GM21390 (cell line): ENCODE measurements around the gene KLHL25.

Experiments
- ATAC-seq: cut with Tn5 transposase; IDR thresholded peaks from one replicate; pipeline ENCODE4 v1.9.1; 2021; ENCODE audit not compliant: unreplicated experiment

The KLHL25 gene

DNA sequence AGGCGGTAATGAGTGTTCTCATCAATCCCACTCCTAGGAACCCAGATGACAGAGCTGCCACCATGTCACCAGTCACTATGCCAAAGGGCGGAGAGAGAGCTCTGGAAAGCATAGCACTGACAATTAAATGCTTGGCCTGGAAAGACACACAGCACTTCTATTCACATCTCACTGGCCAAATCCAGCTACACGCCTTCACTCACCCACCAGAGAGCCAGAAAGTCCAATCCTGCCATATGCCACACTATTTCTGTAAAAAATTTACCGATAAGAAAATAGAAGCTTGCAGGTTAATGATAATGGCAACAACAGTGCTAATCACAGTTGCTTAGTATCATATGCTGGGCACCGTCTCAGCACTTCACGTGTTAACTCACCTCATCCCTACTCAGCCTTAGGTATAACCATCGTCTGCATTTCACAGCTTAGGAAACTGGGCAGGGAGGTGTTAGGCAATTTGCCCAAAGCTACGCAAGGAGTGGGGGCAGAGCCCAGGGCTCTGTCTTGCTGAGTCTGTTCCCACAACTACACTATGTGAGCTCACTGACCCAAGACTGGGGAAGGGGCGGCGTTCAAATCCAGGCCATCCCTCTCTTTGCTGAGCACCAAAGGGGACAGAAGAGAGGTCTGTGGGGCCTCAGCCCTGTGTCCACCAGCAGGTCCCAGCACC is 16.5 kb downstream of the KLHL25 start:
- ATAC-seq = no peak

DNA sequence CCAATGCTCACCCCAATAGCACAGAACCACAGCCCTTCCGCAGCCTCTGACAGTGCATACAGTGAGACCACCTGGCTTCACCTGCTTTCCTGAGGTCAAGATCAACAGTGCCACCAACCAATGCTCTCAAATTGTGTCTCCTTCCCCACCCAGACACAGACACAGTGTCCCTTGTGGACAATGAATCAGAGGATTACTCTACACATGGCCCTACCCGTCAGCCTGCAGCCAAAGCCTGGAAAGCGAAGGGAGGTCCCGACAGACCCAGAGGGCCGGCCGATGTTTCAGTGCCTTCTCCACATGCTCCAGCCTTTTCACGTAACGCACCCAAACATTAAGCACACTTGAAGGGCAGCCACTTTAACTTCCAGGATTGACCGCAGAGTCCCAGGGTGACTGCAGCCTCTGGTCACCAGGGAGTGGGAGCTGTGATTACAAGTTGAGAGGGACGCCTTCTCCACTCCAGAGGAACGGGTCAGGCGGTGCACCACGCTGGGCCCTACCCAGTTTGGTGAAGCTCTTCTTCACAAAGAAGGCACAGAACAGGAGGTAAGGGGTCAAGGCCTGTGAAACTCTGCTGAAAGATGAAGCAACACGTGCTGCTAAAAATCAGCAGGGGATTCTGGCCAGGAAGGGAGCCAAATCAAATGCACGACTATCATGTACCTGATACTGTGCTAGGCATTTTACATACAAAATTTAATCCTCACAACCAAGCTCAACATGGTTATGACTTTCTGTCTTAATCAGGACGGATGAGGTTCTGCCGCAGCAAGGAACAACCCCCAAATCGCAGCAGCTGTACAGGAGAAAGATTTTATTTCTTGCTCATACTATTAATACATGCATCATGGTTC is 17.2 kb downstream of the KLHL25 start:
- ATAC-seq = no peak

DNA sequence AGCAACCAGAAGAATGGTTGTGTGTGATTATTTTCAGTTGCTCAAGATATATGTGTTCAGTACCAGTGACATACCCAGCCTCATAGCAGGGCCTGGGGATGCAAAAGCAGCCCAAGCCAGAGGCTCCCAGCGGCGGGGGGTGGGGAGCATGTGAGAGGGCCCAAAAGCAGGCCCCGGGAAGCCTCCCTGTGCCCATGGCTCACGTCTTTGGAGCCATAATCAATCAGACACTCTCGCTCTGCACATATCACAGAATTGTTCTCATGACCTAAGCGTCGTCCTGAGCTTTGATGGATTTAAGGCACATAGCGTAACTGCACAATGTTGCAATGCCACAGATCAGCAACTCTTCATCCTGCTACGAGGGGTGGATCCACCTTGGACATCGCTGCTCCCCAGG is 20.8 kb downstream of the KLHL25 start:
- no peak for ATAC-seq

DNA sequence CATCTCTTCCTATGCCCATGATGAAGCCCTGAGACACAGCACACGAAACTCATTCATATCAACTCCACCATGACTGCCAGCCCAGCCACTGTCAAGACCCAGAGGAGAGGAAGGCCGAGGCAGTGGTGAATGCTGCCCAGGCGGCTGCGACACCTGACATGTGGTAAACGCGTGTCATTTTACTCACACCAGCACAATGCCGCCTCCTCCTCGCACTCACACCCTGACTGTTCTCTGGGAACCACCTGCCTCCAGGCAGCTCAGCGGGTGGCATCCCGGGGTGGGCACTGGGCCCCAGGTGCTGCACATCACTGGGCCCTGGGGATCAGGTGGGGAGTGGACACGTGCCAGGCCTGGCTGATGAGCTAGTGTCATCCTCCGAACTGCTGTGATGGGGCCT is 21.5 kb downstream of the KLHL25 start:
- no peak for ATAC-seq

DNA sequence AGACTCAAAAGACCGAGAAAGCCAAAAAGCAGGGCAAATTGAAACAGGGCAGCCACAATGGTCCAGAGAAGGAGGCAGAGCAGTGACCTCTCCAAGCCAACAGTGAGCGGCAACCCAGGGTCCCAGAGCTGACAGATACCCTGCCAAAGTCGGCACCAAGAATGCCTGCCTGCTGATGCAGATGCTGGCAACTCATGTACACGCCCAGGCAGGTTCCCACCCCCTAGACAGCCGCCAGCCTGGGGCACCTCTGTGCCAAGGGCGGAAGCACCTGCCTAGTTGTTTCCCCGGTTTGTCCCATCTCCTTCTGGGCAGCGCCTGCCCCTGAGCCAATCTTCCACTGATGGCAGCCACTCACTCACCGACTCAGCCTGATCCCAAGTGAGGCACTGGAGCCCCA is 22.1 kb downstream of the KLHL25 start:
- no peak for ATAC-seq

DNA sequence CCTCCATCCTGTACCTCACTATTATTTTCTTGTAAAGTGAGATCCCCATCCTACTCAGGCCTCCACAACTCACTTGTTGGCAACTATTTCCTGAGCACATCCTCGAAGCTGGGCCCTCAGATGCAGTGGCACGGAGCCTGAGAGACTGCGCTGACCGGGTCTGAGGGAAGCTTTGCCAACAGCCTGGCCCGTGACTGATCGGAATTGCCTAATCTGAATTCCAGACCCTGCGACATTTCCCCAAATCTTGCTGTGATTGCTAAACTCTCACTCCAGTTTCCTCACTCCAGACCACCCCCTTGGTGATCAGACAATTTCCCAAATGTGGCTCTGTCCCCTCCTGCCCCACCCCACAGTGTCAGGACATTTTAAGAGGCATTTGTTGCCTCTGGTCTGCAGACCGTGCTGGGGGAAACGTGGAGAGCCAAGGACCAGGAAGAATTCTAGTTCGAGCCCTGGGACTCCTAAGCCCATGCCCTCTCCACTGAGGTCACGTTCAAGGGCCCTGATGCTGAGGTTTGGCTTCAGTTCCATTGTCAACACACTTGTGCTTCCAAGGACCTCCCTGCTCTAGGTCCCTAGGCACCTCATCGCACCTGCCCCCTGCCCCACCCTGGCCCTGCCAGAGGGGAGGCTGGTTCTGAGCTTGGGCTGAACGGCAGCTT is 22.8 kb downstream of the KLHL25 start:
- ATAC-seq = no peak

DNA sequence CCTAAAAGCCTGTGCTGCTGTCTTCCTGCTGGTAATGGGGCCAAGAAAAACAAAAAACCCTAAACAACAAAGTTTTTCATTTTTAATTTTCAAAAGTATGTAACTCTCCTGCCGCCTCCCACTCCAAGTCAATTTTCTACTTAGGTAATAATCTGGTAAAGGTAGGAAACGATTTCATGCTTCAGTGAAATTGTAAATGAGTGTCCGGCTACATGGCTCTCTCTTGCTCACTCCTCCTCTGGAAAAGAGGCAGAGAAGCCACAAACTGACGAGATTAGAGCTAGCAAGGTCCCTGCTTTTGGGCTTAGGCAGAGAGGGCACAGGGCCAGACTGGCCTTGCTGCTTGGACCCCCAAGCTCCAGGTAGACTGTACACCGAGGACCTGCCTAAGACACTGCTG is 23.5 kb downstream of the KLHL25 start:
- ATAC-seq = no peak

DNA sequence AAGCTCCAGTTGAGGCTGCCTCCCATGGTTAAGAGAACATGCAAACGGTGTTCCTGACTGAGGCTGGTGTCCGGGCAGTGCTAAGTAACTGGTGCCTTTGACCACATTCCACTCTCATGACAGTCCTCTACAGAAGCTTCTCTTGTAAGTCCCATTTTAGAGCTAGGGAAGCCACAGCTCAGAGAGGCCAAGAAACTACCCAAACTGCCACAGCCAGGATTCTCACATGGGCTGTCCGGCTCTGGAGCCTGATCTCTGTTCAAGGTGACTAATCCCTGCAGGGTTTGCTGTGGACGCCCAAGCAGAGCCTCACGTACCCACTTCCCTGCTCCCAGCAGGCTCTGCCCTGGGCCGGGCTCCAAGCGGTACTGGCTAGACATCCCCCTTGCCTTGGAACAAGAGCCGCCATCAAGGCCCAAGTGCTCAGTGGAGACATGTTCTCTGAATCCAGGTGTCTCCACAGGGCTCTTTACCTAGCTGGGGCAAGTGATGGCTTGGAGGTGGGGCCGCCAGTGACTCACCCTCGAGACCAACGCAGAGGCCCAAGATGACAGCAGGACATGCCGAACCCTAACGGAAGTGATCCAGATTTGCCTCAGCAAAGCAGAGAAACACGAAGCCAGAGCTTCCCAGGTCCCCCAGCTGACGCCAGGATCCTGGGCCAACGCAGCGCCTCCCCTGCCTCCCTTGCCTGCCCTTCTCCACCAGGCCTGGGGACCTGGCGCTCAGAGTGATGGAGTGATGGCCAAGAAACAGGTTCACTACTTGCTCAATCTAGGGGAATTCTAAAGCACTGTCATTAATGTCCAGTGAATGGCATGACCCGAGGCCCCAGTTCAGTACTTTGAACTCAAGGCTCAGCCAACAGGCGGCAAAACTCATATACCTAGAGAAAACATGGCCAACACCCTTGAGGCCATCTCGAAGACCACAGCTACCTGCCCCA is 24.4 kb downstream of the KLHL25 start:
- no peak for ATAC-seq

DNA sequence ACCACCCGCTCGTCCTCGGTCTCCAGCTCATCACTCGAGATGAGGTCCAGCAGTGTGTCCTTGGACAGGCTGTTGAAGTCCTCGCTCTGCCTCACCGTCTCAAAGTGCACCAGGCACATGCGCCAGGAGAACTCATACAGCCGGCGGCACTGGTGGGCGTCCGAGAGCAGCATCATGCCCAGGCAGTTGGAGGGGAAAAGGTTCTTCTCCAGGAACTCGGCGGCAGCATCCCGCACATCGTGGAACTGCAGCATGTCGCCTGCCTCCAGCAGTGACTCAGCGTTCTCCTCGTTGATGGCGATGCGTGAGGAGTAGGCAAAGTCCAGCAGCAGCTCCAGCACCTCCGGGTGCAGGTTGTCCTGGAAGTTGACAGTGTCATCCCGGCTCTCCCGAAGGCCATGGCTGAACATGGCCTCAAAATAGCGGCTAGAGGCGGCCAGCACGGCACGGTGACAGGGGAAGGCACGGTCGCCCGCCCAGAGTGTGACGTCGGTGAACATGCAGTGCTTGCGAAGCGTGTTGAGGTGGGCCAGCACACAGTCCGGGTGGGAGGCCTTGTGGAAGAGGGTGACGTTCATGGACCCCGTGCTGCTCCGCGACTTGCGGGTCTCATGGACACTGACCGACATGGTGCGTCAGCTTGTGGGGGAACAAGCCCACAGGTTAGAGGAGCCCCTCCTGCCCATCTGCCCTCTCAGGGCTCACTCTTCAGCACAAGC is 25.4 kb downstream of the KLHL25 start:
- no peak for ATAC-seq

DNA sequence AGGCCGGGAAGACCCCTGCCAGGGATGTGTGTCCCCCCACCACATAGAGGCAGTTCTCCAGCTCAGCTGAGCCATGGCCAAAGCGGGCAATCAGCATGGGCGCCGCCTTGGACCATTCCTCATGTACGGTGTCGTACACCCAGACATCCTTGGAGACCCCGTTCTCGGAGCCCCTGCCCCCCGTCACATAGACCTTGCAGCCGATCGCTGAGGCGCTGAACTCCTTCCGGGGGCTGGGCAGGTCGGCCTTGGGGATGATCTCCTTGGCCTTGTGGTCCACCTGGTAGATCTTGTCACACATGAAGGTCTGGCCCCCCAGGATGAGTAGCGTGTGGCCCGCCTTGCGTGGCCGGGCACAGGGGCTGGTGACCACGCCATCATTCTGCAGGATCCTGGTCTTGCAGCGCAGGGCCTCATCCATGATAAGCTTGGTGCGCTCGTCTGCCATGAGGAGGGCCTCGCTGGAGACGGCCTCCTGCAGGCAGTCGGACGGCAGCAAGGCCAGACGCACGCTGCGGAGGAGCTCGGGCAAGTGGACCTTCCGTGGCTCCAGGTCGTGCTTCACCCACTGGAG is 26.0 kb downstream of the KLHL25 start:
- no peak for ATAC-seq

DNA sequence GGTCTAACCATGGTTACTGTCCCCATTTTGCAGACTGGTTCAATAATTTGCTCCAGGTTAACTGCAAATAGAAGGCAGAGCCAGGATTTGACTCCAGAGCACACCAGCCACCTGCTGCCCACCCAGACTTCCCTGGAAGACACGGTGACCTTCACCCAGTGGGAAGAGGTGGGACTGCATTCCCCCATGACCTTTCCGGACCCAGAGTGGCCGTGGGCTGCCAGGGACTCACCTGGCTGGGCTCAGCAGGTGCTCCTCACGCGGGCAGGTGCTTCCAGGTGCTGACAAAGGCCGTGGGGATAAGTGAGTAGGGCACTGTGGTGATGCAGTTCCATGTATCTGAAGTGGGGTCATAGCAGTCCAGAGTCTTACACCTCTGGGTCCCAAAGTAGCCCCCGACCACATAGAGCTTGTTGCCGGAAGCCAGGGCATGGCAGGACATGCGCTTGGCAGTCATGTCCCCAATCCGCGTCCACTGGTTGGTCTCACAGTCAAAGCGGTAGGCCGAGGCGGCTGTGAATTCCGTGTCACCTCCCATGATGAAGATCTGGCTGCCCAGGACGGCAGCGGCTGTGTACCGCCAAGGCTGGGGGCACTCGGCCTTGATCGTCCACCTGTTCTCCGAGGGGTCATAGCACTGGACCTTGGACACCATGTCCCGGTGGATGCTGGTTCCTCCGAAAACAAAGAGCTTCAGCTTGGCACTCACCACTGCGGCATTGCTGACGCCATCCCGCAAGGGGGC is 26.8 kb downstream of the KLHL25 start:
- no peak for ATAC-seq

DNA sequence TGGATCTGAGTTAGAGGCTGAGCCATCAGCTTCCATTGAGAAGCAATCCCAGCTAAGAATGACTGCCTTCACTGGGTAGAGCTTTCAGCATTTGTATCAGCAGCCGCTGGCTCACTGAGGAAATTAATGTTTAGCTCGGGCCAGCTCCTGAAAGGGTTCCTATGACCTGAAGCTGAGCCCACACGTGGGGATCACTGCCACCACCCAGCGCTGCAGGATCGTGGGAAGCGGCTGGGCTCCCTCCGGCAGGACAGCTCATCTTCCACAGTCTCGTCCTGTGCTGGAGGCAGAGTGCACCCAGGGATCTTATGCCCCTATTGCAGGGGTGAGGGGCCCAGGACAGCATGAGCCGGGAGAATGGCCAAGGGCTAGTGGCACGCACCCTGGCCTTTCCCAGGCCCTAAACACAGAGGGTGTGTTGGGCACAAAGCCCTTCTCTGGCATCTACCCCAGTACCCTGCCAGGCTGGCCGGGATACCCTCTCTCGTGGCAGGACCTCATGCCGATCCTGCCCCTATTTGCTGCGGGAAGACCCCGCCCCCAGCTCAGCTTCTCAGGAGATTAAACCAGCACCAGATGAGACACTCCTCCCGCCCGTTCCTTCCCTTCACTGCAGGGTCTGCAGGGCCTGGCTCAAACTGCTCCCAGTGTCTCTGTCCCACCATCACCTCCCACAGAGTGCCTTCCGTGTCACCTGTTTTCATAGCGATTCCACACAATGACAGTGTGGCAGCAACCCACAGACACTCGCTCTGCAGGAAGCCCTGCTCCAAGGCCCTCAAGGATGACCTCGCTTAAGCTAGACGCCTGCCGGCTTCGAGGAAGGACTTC is 28.5 kb downstream of the KLHL25 start:
- no peak for ATAC-seq

DNA sequence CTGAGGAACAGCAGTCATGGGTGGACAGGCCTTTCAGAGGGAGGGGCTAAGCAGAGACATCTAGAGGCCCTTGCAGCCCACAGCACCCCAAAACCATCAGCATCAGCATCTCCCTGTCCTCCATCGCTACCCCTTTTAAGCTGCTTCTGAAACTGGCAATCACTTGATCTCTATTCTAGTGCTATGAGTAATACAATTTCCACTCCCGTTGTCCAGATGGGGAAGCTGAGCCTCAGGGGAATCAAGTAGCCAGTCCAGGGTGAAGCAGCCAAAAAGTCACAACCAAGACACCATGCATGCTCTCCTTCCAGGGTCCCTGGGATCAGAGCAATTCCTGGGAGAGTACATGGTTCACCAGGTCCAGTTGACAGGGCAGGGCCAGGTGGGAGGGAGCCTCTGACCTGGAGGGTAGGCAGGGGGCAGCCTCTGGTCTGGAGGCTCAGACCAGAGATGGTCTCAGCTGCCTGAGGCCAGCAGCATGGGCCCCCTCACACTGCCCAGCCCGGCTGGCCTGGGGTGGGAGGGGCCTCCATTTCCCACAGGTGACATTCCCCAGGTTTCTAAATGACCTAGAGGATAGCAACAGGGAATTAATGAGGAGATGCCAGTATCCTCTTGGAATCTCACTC is 30.0 kb downstream of the KLHL25 start:
- ATAC-seq = no peak

DNA sequence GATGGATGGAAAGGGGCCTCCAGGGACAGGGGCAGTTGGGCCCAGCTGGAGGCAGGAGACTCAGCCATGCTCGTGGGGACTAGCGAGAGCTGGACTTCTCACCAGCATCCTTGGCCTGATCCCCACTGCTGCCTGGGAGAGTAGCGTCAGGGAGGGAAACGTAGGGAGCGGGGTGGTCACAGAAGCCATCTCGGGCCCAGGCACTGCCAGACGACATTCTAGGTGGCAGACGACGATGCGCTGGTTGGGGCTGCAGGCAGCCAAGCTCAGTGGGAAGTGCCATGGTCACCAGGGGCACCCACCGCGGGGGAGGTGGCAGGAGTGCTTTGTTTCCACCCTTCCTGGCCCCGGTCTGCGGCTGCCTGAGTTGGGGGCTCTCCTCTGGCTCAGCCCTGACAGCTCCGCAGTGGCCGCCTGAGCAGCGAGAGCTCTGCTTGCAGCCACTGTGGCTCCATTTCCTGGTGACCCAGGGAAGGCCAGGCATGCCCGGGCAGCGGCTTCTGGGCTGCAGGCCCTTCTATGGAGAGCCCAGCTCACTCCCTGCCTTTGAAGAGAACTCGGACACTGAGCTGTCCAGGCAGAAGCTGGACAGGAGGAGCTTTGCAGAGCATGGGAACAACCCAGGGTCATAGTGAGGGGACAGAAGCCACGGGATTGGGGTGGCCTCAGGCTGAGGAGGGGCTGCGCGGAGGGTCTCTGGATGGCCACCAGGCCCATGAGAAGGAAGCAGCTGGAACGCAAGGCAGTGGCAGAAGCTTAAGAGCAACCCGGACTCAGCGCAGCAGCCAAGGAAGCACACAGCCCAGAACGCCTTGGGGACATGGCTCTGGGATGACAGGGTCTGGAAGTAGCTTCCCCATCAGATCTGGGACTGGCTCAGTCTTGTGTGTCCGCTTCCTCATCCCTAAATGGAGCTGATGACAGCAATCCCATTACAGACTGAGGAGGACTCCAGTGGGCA is 30.8 kb downstream of the KLHL25 start:
- no peak for ATAC-seq

DNA sequence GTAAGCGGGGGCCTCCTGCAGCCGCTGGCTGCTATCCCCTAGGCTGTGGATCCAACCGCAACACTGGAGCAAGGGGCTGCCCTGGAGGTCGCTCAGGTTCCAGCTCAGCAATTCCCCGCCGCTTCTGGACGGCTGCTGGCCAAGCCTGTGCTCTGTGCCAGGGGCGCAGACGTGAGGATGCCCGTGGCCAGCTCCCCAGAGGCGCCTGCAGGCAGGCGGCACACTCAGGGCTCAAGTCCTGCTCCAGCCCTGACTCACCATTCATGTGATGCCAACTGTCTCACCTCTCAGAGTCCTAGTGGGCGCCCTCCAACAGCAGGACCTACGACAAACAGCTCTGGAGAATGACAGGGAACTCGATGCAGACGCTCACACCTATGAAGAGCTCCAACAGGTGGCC is 31.6 kb downstream of the KLHL25 start:
- no peak for ATAC-seq

DNA sequence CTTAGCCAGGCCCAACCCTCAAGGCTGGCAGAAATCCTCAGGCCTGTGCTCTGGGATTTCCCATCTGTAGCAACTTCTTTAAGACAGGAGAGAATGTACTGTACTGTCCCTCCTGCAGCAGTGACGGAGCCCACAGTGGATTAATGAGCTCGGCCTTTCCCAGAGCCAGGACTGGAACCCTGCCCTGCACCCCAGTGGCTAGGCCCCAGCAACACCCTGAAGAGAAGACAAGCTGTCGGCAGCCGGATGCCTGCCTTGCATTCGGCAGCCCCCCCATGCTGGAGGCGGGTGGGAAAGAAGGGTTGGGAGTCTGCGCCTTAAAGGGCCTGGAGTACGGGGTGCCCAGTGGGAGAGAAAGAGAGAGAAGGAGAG is 32.0 kb downstream of the KLHL25 start:
- ATAC-seq = no peak
